Stimulated activated CD4-positive, alpha-beta T cell treated with anti-CD3 and anti-CD28 coated beads, Interleukin-1b, Interleukin-23, amount 100 ng/mL, for 24 hours (primary cell): Measurements from ENCODE around the gene SGSM2.

ENCODE experiments used
- DNase-seq, 4 experiments: peaks; one replicate each; pipeline ENCODE4 v3.0.0-alpha.2; 2020; ENCODE audit warnings: low read depth in 4 of 4, low spot score in 1 of 4

Gene SGSM2

DNA sequence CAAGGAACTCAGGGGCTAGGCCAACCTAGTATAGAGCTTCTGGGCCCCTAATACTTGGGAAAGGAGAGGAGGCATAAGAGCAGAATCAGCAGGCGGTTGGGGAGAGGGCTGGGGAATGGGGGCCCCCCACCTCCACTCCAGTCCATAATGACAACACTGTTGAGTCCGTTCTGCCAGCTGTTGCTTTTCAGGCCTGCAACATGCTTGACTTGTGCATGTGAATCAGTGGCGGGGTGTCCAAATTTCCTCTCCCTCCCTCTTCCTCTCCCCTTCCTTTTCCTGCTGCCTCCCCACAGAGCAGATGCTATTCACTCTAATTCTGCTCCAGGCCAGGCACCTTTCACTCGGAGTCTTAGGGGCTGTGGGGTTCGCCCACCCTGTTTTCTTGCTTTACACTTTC lies 31.7 kb downstream of the SGSM2 start:
- DNase-seq: no peak

DNA sequence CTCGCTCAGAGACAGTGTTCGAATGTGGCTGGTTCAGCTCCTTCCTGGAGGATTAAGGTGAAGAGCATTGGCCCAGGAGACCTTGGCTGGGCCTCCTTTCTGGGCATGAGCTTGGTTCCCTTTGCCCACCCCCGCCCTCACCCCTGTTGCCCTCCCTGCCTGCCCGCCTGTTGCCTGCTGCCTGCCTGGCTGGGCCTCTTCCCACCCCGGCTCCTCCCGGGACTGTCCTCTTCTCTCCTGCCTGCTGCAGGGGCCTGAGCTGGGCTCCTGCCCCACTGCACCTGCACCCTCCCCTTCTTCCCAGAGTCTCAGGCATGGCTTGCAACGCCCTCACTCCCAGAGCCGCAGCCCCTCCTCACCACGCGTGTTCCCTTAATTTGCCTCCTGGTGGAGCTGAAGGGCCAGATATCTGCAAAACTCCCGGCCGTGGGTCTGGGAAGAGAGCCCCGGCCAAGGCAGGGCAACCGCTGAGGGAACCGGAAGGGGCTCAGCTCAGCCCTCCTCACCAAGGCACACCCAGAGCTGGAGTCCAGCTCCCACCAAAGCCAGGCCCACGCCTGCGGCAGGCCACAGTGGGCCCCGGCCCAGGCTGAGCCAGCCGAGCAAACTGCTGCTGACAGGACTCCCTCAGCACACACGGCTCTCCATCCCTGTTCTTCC lies 32.4 kb downstream of the SGSM2 start:
- DNase-seq: no peak

DNA sequence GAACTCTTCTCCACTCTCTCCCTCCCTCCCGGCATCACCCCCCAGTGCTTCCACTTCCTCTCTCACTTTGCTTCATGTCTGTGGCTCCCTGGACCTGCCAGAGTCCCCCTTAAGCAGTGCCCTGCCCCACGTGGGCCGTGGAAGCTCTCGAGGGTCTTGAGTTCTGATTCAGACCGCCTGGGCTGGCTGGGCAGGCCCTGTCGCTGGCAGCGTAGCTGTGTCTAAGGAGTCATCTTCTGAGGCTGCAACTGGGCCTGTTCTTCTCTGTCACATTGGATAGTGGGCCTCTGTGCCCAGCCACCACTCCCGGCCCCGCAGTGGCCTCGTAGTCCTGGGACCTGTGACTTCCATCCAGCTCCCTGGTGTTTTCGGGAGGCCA lies 32.9 kb downstream of the SGSM2 start:
- no peak for DNase-seq

DNA sequence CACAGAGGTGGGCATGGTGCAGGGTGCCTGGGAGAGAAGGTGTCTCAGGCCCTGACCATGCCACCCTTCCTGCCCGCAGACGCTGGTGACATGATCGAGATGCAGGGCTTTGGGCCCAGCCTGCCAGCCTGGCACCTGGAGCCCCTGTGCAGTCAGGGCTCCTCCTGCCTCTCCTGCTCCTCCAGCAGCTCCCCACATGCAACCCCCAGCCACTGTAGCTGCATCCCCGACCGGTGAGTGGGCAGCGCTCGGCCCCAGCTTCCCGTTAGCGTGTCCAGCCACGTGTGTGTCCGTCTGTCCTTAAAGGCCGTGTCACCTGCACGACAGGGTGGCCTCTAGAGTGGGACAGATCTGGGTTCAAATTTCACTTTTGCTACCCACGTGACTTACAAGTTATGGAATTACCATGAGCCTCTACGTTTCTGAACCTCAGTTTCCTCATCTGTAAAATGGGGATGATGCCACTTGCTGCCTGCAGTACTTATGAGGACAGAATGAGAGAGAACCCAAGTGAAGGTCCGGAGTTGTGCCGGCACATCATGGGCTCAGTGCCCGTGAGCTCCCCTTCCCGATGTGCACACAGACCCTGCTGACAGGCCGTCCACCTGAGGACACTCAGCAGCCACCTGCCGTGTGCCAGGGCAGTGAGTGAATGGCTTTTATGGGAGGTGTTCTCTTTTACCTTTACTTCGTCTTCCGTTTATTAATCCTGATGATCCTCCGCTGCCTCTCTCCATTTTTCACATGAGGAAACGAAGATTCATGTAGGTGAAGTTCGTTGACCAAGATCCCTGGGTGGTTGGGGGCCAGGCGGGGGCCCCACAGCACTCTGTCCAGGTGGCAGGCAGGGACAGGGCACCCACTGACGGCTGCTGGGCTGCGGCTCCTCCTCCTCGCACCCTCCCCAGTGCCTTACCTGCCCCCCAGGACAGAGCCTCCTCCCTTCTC lies 34.2 kb downstream of the SGSM2 start:
- DNase-seq: no peak

DNA sequence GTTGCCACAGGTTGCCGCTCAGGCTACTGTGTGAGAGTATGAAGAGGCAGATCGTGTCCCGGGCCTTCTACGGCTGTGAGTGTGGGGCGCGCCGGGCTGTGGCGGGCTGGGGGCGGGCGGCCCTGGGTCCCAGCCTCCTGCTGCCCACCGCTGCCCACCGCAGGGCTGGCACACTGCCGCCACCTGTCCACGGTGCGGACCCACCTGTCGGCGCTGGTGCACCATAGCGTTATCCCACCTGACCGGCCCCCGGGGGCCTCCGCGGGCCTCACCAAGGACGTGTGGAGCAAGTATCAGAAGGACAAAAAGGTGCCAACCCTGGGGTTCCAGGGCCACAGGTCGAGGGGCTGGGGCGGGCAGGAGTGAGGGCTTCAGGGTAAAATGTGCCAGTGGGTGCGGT lies 34.9 kb downstream of the SGSM2 start:
- DNase-seq: no peak

DNA sequence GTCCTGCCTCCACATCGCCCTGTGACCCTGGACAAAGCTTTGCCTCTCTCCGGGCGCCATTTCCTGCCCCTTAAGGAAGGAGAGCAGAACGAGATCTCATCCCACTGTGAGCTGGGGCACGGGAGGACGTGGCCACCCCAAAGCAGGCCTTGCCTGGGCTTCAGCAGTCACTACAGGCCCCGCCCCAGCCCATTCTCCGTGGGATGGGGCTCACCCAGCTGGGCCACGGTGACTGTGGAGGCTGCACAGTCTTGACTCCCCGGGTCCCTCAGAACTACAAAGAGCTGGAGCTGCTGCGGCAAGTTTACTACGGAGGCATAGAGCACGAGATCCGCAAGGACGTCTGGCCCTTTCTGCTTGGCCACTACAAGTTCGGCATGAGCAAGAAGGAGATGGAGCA lies 35.4 kb downstream of the SGSM2 start:
- DNase-seq: no peak

DNA sequence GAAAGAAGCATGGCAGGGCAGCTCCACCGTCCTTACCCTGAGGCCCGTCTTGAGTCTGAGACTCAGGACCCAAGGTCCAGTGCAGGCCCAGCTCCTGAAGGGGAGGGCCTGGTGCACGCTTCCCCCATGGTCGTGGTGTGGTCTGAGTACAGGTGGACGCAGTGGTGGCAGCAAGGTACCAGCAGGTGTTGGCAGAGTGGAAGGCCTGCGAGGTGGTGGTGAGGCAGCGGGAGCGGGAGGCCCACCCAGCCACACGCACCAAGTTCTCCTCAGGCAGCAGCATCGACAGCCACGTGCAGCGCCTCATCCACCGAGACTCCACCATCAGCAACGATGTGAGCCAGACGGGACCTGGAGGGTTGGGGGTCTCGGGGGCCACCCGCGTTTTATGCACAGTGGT lies 35.9 kb downstream of the SGSM2 start:
- no peak for DNase-seq

DNA sequence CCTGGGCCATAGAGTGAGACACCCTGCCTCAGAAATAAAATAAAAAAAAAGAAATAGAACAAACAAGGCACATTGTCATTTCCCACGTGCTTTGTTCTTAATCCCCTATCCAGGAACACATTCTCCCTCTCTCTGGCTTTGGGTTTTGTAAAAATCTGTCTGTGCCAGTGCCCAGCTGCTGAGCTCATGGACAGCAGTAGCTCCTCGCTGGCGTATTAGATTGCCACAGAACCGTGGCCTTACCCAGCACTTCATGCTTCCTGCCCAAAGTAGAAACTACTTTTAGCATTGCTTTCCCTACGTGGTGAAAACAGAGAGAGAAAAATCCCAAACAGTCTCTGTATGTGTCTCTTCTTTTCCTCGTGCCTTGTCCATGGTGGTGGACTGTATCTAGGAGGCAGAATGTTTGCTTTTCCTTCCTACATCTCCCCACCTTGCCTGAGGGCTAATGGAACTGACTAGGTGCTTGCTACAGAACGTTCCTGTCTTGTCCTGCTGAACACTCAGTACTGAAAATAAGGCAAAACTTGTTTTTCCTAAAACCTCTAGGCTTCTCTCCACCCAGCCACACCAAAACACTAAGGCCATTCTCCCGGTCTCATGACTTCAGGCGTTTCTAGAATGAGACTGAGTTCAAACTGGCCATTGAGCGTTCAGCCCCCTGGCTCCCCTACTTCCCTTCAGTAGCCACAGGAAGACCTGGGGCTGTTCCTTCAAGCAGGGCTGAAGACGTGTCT lies 37.4 kb downstream of the SGSM2 start:
- DNase-seq: no peak

DNA sequence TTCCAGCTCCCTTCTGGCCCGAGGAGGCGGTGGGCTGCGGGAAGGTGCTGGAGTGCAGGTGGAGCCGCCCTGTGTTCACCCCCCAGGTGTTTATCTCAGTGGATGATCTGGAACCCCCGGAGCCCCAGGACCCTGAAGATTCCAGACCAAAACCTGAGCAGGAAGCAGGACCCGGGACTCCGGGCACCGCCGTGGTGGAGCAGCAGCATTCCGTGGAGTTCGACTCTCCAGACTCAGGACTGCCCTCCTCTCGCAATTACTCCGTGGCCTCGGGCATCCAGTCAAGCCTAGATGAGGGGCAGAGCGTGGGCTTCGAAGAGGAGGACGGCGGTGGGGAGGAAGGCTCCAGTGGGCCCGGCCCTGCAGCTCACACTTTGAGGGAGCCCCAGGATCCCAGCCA lies 38.1 kb downstream of the SGSM2 start:
- no peak for DNase-seq

DNA sequence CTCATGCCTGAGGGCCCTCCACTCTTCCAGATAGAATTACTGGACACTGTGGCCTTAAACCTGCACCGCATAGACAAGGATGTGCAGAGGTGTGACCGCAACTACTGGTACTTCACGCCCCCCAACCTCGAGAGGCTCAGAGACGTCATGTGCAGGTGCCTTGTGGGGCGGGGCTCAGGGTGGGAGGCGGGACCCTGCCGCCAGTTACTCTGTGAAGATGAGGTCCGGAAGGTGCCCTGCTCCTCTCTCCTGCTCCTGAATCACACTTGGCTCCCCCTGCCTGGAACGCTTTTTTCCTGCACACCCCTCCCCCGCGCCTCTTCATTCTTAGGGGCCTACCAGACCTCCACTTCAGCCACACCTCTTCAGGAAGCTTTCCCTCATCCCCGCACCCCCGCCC lies 38.8 kb downstream of the SGSM2 start:
- no peak for DNase-seq

DNA sequence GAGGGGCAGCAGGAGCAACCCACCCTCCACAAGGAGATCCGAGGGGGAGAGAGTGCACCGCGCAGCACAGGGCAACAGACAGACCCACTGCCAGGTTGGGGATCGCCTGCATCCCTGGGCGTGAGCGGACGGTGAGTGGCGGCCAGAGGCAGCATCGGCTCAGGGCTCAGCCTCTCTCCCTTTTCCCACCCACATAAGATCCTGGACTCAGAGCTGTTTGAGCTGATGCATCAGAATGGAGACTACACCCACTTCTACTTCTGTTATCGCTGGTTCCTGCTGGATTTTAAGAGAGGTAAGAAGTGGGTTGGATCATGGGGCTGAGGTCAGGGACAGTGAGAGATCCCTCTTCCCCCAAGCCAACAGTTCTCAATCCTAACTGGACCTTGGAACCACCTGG lies 40.4 kb downstream of the SGSM2 start:
- no peak for DNase-seq

DNA sequence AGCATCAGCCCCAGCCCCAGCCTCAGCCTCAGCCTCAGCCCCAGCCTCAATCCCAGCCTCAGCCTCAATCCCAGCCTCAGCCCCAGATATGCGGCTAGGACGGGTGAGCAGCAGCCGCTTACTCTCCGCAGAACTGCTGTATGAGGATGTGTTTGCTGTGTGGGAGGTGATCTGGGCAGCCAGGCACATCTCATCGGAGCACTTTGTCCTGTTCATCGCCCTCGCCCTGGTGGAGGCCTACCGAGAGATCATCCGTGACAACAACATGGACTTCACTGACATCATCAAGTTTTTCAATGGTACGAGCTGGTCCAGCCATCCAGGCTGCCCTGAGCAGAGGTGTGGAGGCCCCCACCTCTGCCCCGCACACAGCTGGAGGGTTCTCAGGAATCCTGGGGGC lies 41.6 kb downstream of the SGSM2 start:
- no peak for DNase-seq

DNA sequence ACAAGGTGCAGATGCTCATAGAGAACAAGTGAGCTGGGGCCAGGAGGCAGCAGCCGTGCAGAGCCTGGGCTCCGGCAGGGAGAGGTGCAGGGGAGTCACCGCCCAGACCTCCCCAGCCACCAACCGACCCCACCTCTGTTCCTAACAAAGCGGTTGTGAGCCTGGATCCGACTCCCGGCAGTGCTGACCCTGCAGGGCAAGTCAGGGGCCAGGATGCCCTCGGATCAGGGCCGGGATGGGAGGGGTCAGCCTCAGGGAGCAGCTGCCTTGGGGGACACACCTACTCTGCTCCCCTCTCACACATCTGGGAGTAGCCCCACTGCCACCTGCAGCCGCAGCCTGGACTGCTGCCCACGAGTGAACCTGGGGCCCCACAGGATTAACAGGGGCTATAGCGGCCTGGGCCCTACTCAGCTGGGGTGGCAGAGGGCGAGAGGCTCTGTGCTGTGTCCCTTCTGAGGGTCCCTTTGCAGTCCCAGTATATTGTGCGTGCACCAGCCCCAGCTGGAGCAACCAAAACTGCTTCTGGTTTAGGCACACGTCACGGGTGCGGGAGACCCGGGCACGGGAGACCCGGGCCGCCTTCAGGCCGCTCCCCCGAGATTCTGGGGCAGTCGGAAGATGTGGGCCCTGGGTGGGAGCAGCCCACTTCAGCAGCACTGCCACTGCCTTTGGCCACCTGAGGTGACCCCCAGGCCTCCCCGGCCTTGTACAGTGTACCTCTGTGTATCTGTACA lies 42.4 kb downstream of the SGSM2 start:
- no peak for DNase-seq

DNA sequence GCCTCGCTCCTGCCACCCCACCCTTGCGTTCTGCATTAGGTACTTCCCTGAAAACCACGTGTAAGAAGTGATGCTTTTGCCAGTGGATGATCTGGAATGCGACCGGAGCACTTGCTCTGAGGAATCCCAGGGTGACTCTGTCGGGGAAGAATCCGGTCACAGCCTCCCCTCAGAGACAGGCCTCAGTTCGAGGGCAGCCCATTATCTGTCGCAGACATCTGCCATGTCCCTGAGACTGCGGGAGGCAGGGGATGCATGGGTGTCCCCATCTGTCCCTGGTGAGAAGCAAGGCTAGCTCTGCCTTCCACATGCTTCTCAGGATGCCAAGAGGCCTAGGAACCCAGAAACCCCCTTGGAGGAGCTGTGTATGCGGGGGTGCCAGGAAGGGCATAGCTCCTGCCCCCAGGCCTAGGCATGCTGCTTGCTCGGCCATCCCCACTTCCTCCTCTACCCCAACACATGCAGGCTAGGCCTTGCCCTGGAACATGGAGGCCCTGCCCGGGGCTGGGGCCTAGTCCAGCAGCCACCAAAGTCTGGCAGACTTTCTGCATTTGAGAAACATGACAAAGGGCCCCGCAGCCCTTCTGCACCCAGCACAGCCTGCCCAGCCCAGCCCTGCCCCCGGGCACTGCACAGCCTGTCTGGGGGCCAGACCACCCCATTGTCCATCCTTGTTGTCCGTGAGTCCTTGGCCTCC lies 43.1 kb downstream of the SGSM2 start:
- no peak for DNase-seq

DNA sequence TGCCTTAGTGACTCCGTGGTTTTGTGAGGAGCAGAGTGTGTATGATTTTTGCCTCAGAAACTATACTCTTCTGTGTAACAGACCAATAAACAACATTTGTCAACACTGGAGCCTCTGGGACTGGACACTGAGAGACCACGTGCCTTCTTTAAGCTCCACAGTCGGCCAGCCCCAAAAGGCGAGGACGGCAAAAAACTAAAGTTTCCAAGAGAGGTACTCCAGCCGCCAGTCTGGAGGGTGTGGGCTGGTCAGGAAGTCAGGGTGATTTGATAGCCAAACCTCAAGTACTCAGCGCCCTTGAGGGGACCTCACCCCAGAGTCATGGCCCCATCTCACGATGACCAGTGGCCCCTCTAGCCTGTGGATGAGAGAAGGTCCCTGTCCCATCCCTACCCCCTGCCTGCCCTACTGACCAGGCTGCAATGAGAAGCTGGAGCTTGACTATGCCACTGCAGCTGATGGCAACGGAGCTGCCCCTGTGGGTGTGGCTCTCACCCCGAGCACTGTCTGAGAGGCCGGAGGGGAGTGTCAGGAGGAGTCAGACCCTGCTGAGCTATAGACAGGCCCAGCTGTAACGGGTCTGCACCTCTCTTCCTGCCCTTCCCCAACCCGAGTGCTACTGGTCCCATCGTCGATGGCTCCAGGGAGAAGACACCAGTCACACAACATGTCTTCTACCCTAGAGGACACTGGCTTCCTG lies 43.8 kb downstream of the SGSM2 start:
- no peak for DNase-seq

DNA sequence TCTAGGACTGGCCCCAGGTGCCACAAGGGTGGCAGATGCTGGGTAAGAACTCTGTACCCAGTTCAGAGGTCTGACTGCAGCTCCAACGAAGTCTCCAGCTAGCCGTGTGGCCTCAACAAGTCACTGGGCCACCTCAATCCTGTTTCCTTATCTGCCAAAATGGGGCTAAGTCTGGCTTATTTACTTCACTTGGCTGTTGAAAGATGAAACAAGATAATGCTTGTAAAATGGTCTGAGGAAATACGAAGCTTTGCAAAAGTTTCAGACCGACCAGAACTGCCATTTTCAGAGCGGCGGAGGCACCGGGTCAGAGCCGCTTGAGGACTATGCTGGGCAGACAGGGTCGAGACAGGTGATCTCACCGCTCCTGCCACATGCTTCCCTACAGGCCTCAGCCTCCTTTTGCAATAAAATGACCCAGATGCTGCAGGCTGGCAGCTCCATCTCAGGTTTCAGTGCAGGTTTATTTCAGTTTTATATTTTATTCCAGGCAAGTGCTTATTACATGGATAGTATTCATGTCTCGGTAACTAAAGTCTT lies 46.4 kb downstream of the SGSM2 start:
- no peak for DNase-seq

DNA sequence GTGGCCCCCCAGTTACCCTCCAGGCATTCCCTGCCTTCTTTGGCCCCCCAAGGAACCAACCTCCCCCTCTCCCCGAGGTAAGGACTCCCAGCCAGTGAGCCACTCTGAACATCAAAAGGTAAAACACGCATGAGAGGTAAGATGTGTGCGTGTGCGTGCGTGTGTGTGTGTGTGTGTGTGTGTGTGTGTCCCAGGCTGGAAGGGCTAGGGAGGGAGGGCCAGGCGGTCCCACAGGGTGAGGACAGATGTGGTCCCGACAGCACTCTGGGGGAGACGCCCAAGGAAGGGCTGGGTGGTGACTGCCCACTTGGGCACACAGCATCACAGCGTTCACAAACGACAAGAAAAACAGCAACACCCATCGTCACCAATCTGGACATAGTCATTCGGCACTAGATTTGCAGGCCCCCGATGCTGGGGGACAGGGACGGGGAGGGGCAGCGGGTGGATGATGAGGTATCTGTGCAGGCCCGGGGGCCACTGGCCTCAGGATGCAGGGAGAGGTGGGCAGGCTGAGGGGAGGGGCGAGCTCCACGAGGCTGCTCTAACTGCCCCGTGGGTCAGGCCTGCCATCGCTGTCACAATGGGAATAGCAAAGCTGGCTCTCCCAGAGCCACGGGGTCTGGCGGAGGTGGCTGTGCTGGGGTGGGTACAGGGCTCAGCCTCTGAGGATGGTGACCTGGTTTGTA lies 47.3 kb downstream of the SGSM2 start:
- DNase-seq: no peak

DNA sequence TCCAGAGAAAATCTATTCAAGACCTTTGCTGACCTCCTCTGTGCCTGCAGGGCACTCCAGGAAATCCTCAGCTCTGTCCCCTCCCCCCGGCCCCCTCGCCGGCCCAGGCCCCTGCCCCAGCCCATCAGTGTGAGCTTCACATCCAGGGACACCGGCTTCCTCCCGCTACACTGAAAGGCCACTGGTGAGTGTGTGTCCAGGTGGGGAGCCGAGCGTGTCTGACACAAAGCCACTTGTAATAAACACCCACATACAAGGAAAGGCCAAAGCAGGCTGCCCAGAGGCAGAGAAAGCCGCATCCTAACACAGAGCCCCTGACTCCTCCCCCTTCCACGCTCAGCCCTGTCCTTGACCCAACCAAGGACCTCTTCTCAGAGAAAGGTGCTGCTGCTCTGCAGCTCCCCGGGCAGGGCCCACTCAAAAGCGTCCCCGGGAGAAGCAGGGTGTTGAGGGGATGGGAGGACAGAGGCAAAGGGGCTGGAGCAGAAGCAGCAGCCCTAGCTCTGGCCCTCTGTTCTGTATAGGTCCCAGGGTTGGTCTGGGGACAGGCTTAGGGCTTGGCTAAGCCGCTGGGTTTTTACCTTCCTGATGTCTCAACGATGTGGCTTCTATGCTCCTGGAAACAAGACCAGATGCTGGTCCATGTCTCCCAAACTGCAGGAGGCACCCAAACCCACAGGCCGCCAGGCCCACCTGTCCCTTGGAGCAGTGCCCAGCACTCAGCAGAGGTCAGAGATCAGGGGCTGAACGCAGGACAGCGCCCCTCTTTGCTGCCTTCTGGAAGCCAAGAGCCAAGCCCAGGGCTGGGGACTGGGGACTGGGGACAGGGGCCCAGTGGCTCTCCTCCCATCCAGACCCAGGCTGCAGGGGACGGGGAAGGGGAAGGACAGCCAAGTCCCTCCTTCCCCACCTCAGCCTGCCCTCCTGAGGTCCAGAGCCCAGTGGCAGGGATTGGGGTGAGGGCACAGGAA lies 48.2 kb downstream of the SGSM2 start:
- DNase-seq: no peak
